Testis (tissue), 3 donors: ENCODE measurements around the gene ANXA6. TPM values are rescaled to one million over a fixed set of nuclear protein-coding genes. Genes with fewer than 3 reads are reported as not detected.

Source experiments
- DNase-seq: peaks from one replicate; pipeline ENCODE4 v3.0.0-alpha.2; 2019
- H3K27ac ChIP-seq, 2 donors: fragments of 200-600 bp; sonication (generic); one replicate each; pipeline ENCODE4 v1.5.1; 2019
- H3K27me3 ChIP-seq: fragments of 200-600 bp; sonication (generic); one replicate; pipeline ENCODE4 v1.5.1; 2019
- H3K36me3 ChIP-seq: fragments of 200-600 bp; sonication (generic); one replicate; pipeline ENCODE4 v1.5.1; 2017; ENCODE audit warnings: low read depth; ENCODE audit errors: missing control alignments
- H3K4me1 ChIP-seq: fragments of 200-600 bp; sonication (generic); one replicate; pipeline ENCODE4 v1.5.1; 2019
- H3K4me3 ChIP-seq, 2 donors: fragments of 200-600 bp; sonication (generic); one replicate each; pipeline ENCODE4 v1.5.1; 2017 to 2019
- H3K9me3 ChIP-seq: fragments of 200-600 bp; sonication (generic); one replicate; pipeline ENCODE4 v1.5.1; 2017
- POLR2A ChIP-seq: fragments of 450-650 bp; IDR thresholded peaks from one replicate; pipeline ENCODE4 v1.6.1; 2017; ENCODE audit warnings: antibody characterized with exemption, mild to moderate bottlenecking, moderate library complexity
- WGBS, 2 donors: methylation state at CpG; one replicate each; pipeline ENCODE4 v1.1.5; 2018; 5-methylcytosine and 5-hydroxymethylcytosine counted together
- intact Hi-C: fragments of 100-400 bp; cut with DNase I; formaldehyde crosslinking; loops from one replicate; pipeline ENCODE4 v1.15.1; 2023; ENCODE audit warnings: low total_unique reads
- polyA plus RNA-seq: library from polyadenylated mRNA; stranded (reverse); fragments of 350-450 nt; fragmentation: Illumina TruSeq; extraction: RNeasy Lipid Tissue Mini Kit (QIAGEN cat#74804); gene quantifications from one replicate; pipeline ENCODE4 v1.2.3, GENCODE V29; 2014; ENCODE audit warnings: low read depth, low replicate concordance; ENCODE audit not compliant: insufficient read depth
- total RNA-seq, 2 donors: library from RNA; depleted of rRNA; stranded (reverse); fragments of >200 nt; gene quantifications; one replicate each; pipeline ENCODE4 v1.2.3, GENCODE V29; 2016
- TF ChIP-seq, protein P1 (sequence below), 3 experiments: fragments of 450-650 bp in 2 of 3; fragments of 200-600 bp in 1 of 3; sonication (generic) in 1 of 3; IDR thresholded peaks; one replicate each; pipeline ENCODE4 v1.5.1; 2016 to 2019; ENCODE audit warnings: antibody characterized with exemption in 3 of 3, mild to moderate bottlenecking in 2 of 3, moderate library complexity in 1 of 3

The ANXA6 gene
- total and polyA plus RNA-seq, 3 donors from 2014 or later, result 116 to 180 (median 152) TPM

DNA sequence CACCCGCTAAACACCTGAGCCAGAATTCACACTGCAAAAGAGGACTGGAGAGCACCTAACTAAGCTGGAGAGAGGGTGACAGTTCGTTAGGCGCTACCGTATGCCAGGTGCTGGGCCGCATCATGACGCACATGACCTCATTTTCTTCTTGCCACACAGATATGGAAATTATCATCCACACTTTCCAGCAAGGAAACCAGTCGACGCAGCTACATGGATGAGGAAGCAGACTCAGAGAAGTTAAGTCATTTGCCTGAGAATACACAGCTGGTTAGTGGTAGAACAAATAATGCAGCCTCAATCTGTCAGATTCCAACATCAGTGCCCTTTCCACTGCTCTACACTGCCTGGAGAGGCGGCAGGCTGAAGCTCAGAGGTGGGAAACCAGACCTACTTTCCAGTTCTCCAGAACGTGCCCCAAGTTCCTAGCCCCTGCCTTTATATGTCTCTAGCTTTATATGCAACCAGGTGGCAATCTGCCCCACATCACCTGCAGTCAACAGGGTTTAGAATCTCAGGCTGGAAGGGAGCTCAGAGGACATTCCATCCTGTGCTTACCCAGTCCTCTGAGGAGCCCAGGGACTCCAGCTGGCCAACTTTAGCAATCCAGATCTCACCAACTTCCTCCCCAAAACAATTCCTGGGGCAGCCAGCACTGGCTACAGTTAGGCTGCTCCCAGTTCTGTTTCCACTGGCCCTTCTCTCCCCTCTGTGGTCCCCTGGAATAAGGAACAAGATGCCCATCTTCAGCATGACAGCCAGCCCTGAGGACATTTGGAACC is 85.5 kb downstream of the ANXA6 start:
- TF ChIP-seq, protein P1, sequence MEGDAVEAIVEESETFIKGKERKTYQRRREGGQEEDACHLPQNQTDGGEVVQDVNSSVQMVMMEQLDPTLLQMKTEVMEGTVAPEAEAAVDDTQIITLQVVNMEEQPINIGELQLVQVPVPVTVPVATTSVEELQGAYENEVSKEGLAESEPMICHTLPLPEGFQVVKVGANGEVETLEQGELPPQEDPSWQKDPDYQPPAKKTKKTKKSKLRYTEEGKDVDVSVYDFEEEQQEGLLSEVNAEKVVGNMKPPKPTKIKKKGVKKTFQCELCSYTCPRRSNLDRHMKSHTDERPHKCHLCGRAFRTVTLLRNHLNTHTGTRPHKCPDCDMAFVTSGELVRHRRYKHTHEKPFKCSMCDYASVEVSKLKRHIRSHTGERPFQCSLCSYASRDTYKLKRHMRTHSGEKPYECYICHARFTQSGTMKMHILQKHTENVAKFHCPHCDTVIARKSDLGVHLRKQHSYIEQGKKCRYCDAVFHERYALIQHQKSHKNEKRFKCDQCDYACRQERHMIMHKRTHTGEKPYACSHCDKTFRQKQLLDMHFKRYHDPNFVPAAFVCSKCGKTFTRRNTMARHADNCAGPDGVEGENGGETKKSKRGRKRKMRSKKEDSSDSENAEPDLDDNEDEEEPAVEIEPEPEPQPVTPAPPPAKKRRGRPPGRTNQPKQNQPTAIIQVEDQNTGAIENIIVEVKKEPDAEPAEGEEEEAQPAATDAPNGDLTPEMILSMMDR (IDR thresholded peaks at IDR 0.05), result no peak
- TF ChIP-seq POLR2A, result no peak
- intact Hi-C loops, result no loop called here
- H3K27ac ChIP-seq, result no peak overlapping the region

DNA sequence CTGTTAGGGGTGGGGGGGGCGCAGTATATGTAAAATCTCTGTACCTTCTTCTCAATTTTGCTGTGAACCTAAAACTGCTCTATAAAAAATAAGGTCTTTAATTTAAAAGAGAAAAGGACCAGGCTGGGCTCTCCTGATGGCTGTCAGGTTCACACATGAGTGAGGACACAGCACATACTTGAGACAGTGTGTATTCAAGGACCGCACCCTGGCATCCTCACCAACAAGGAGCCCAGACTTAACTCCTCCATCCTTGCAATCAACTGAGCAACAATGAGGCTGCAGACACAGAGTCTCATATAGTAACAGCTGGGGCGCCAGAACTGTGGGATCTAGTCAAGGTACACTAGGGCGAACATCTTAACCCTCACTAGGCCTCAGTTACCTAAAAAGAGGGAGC is 86.6 kb downstream of the ANXA6 start:
- peaks cover 24% of the 10 kb centered on the region for H3K4me1 ChIP-seq
- H3K9me3 ChIP-seq, result no peaks in the 10 kb centered on the region

More for the DNA sequence above, 85.5 kb downstream of the ANXA6 start:
- Histone ChIP-seq H3K4me1 (peaks cover 21% of the 10 kb centered on the region), H3K9me3 (no peaks in the 10 kb centered on the region), H3K4me3 (no peak overlapping the region), H3K27me3 (no peaks in the 10 kb centered on the region), H3K36me3 (no peaks in the 10 kb centered on the region)
- DNase-seq, result no peak
- 93 to 95% methylated on average over 10 of the region's 10 CpGs for WGBS, 2 donors

DNA sequence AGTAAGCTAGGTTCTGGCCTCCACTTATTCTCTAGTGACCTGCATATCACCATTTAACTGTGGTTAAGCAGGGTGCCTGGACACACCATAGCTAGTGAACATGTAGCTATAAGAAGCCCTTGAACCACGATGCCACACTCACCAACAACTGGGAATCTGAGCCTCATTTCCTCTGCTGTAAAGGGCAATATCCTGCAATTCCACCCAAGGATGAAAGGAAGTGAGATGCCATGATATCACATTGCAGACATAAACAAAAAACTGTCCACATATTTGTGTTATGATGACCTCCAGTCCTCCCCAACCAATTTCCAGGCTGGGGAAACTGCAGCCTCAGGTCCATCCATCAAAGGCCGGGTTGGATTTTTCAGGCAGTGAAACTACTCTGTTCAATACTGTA is 87.1 kb downstream of the ANXA6 start:
- H3K27ac ChIP-seq, result no peak overlapping the region
- no peaks in the 10 kb centered on the region for H3K27me3 ChIP-seq
- no peaks in the 10 kb centered on the region for H3K9me3 ChIP-seq
- TF ChIP-seq, protein P1 (IDR thresholded peaks at IDR 0.05), result no peak
- no peak for TF ChIP-seq POLR2A
- 68 to 86% methylated on average over 2 of the region's 2 CpGs for WGBS, 2 donors
- H3K4me3 ChIP-seq, result no peak overlapping the region
- no peaks in the 10 kb centered on the region for H3K36me3 ChIP-seq
- H3K4me1 ChIP-seq, result peaks cover 24% of the 10 kb centered on the region
- intact Hi-C loops, result no loop called here
- no peak for DNase-seq

More for the DNA sequence above, 86.6 kb downstream of the ANXA6 start:
- H3K27ac ChIP-seq, result no peak overlapping the region
- H3K4me3 ChIP-seq, result no peak overlapping the region
- intact Hi-C loops, result no loop called here
- no peak for DNase-seq
- WGBS, 2 donors, result 92 to 94% methylated on average over 4 of the region's 4 CpGs
- no peaks in the 10 kb centered on the region for H3K27me3 ChIP-seq
- TF ChIP-seq, protein P1 (IDR thresholded peaks at IDR 0.05), result no peak
- no peak for TF ChIP-seq POLR2A
- H3K36me3 ChIP-seq, result no peaks in the 10 kb centered on the region

DNA sequence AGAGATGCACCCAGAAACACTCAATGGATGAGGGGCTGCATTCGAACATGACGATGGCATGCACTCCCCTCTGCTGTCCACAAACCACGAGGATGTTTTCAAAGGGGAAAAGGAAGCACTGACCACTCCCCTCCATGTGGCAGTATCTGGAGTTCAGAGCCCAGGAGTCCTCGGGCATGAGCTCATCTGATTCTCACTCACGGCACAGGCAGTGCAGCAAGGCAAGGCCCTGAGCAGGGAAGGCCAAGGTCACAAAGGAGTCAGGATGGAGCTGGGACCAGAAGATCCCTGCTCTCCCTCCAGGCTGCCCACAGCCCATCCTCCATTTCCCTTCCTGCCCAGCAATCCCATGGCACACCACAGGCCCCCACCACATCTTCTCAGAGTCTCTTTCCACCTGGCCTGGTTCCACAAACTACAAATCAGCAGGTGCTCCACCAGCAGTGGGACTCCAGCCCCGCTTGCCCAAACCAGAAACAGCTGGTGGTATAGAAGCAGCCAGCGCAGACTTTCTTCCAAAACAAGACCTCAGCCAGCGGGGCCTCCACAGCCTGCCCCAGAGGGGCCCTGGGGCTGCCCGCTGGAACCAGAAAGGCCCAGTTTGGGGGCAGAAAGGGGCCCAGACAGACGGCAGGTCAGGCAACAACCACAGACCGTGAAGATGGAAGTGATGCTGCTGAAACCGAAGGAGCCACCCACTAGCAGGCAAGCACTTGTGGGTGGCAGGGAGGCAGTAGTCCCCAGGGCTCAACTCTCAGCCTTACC is 89.0 kb downstream of the ANXA6 start:
- TF ChIP-seq, protein P1 (IDR thresholded peaks at IDR 0.05), result no peak
- no peak for TF ChIP-seq POLR2A
- DNase-seq, result no peak
- H3K4me3 ChIP-seq, result no peak overlapping the region
- H3K27me3 ChIP-seq, result no peaks in the 10 kb centered on the region
- H3K27ac ChIP-seq, result no peak overlapping the region
- H3K9me3 ChIP-seq, result no peaks in the 10 kb centered on the region
- 46 to 54% methylated on average over 10 to 12 of the region's 12 CpGs for WGBS, 2 donors
- H3K36me3 ChIP-seq, result no peaks in the 10 kb centered on the region
- intact Hi-C loops, result no loop called here
- peaks cover 29% of the 10 kb centered on the region for H3K4me1 ChIP-seq
